ENCODE data around the gene TSPEAR.

TSPEAR gene

GRCh38 chr21:44571296-44571695 lies 140.1 kb downstream of the TSPEAR start:
- Histone ChIP-seq H3K27me3 (ENCODE audit: control insufficient read depth, insufficient read depth, low read length, poor library complexity, severe bottlenecking) (no peaks in the 10 kb centered on the region), H3K9me3 (ENCODE audit: control insufficient read depth, low read length) (peaks cover 2% of the 10 kb centered on the region), H3K4me1 (ENCODE audit: control insufficient read depth, insufficient read depth, low read length) (peaks cover 6% of the 10 kb centered on the region), H3K4me3 (ENCODE audit: insufficient read depth, low read depth, low read length) (no peak overlapping the region), H3K27ac (ENCODE audit: insufficient read depth, low read depth, low read length, poor library complexity, severe bottlenecking) (no peak overlapping the region), H3K36me3 (ENCODE audit: control insufficient read depth, insufficient read depth, low read length) (no peaks in the 10 kb centered on the region)
- 67 to 73% methylated on average over 4 of the region's 4 CpGs for WGBS, 2 experiments

GRCh38 chr21:44569861-44570517 lies 141.4 kb downstream of the TSPEAR start:
- H3K4me3 ChIP-seq (ENCODE audit: insufficient read depth, low read depth, low read length), result no peak overlapping the region
- H3K9me3 ChIP-seq (ENCODE audit: control insufficient read depth, low read length), result peaks cover 2% of the 10 kb centered on the region
- no peak overlapping the region for H3K27ac ChIP-seq (ENCODE audit: insufficient read depth, low read depth, low read length, poor library complexity, severe bottlenecking)
- H3K36me3 ChIP-seq (ENCODE audit: control insufficient read depth, insufficient read depth, low read length), result no peaks in the 10 kb centered on the region
- H3K4me1 ChIP-seq (ENCODE audit: control insufficient read depth, insufficient read depth, low read length), result peaks cover 6% of the 10 kb centered on the region
- WGBS, 2 experiments, result 90 to 91% methylated on average over 12 of the region's 12 CpGs
- H3K27me3 ChIP-seq (ENCODE audit: control insufficient read depth, insufficient read depth, low read length, poor library complexity, severe bottlenecking), result no peaks in the 10 kb centered on the region

DNA sequence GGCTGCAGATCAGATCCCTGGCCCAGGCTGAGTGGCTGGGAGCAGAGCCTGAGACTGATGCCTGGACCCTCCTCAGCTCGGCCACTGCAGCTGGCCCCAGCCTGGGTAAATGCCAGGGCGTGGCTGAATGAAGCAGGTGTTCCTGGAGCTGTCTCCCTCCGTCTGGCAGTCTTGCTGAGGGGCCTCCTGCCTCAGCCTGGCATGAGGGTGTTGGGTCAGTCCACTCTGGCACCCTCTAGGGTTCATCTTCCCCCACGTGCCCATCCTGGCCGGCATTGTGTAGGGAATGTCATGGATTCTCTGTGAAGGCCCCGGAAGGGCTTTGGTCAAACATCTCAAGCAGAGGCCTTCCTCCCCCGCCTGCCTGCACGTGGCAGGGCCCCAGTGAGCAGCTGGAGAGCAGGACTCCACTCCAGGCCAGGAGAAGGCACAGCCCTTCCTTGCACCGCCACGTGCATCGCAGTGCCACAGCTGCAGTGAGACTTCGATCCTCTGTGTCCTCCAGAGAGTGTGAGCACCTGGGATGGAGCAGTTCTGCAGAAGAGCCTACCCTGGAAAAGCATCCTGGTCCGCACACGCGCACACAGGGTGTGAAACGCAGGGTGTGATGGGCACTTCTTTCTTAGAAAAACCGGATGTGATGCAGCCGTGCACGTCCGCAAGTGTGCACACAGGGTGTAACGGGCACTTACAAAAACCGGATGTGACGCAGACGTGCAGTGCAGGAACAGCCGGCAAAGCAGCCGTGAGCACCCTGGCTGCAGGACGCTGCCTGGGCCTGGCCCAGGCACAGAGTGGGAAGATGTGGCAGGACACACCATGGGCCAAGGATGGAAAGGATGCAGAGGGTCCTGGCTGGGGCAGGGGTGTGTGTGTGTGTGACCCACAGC lies 142.5 kb downstream of the TSPEAR start:
- peaks cover 2% of the 10 kb centered on the region for H3K9me3 ChIP-seq (ENCODE audit: control insufficient read depth, low read length)
- no peak overlapping the region for H3K4me3 ChIP-seq (ENCODE audit: insufficient read depth, low read depth, low read length)
- H3K27ac ChIP-seq (ENCODE audit: insufficient read depth, low read depth, low read length, poor library complexity, severe bottlenecking), result no peak overlapping the region
- H3K27me3 ChIP-seq (ENCODE audit: control insufficient read depth, insufficient read depth, low read length, poor library complexity, severe bottlenecking), result no peaks in the 10 kb centered on the region
- H3K36me3 ChIP-seq (ENCODE audit: control insufficient read depth, insufficient read depth, low read length), result no peaks in the 10 kb centered on the region
- H3K4me1 ChIP-seq (ENCODE audit: control insufficient read depth, insufficient read depth, low read length), result no peaks in the 10 kb centered on the region
- 86 to 87% methylated on average over 27 of the region's 27 CpGs for WGBS, 2 experiments

GRCh38 chr21:44568261-44568660 lies 143.1 kb downstream of the TSPEAR start:
- Histone ChIP-seq H3K27me3 (ENCODE audit: control insufficient read depth, insufficient read depth, low read length, poor library complexity, severe bottlenecking) (no peaks in the 10 kb centered on the region), H3K27ac (ENCODE audit: insufficient read depth, low read depth, low read length, poor library complexity, severe bottlenecking) (no peak overlapping the region), H3K9me3 (ENCODE audit: control insufficient read depth, low read length) (peaks cover 2% of the 10 kb centered on the region), H3K36me3 (ENCODE audit: control insufficient read depth, insufficient read depth, low read length) (no peaks in the 10 kb centered on the region), H3K4me3 (ENCODE audit: insufficient read depth, low read depth, low read length) (no peak overlapping the region), H3K4me1 (ENCODE audit: control insufficient read depth, insufficient read depth, low read length) (no peaks in the 10 kb centered on the region)
- WGBS, 2 experiments, result 90 to 95% methylated on average over 12 of the region's 12 CpGs

- H3K36me3 ChIP-seq (ENCODE audit: control insufficient read depth, insufficient read depth, low read length), result no peaks in the 10 kb centered on the region
- WGBS, 2 experiments, result 95% methylated on average over 18 of the region's 18 CpGs
- H3K9me3 ChIP-seq (ENCODE audit: control insufficient read depth, low read length), result peaks cover 2% of the 10 kb centered on the region
- H3K27ac ChIP-seq (ENCODE audit: insufficient read depth, low read depth, low read length, poor library complexity, severe bottlenecking), result no peak overlapping the region
- H3K4me1 ChIP-seq (ENCODE audit: control insufficient read depth, insufficient read depth, low read length), result no peaks in the 10 kb centered on the region
- H3K4me3 ChIP-seq (ENCODE audit: insufficient read depth, low read depth, low read length), result no peak overlapping the region
- no peaks in the 10 kb centered on the region for H3K27me3 ChIP-seq (ENCODE audit: control insufficient read depth, insufficient read depth, low read length, poor library complexity, severe bottlenecking)
Observed at GRCh38 chr21:44567481-44568171, 143.7 kb downstream of the TSPEAR start.

DNA sequence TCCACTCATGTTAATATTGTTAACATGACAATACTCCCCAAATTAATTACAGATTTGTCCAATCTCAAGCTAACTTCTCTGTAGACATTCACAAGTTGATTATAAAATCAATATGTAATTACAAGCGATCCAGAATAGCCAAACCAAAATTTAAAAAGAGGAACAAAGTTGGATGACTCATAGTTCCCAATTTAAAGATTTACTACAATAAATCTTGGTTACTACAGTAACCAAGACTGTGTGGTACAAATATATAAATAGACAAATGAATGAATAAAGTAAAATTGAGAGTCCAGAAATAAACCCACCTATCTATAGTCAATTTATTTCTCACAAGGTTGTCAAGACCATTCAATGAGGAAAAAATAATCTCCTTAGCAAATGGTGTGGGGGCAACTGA lies 145.0 kb downstream of the TSPEAR start:
- Histone ChIP-seq H3K9me3 (ENCODE audit: control insufficient read depth, low read length) (peaks cover 2% of the 10 kb centered on the region), H3K36me3 (ENCODE audit: control insufficient read depth, insufficient read depth, low read length) (no peaks in the 10 kb centered on the region), H3K4me3 (ENCODE audit: insufficient read depth, low read depth, low read length) (no peak overlapping the region), H3K27ac (ENCODE audit: insufficient read depth, low read depth, low read length, poor library complexity, severe bottlenecking) (no peak overlapping the region), H3K27me3 (ENCODE audit: control insufficient read depth, insufficient read depth, low read length, poor library complexity, severe bottlenecking) (no peaks in the 10 kb centered on the region), H3K4me1 (ENCODE audit: control insufficient read depth, insufficient read depth, low read length) (no peaks in the 10 kb centered on the region)
- 100% methylated on average over 1 of the region's 1 CpG; no CpG with 5 or more reads in 1 of the 2 experiments for WGBS, 2 experiments

GRCh38 chr21:44564886-44565598 lies 146.3 kb downstream of the TSPEAR start:
- Histone ChIP-seq H3K36me3 (ENCODE audit: control insufficient read depth, insufficient read depth, low read length) (no peaks in the 10 kb centered on the region), H3K4me1 (ENCODE audit: control insufficient read depth, insufficient read depth, low read length) (no peaks in the 10 kb centered on the region), H3K27me3 (ENCODE audit: control insufficient read depth, insufficient read depth, low read length, poor library complexity, severe bottlenecking) (no peaks in the 10 kb centered on the region), H3K9me3 (ENCODE audit: control insufficient read depth, low read length) (peaks cover 2% of the 10 kb centered on the region), H3K4me3 (ENCODE audit: insufficient read depth, low read depth, low read length) (no peak overlapping the region), H3K27ac (ENCODE audit: insufficient read depth, low read depth, low read length, poor library complexity, severe bottlenecking) (no peak overlapping the region)
- WGBS, 2 experiments, result 0% methylated on average over 1 of the region's 1 CpG

DNA sequence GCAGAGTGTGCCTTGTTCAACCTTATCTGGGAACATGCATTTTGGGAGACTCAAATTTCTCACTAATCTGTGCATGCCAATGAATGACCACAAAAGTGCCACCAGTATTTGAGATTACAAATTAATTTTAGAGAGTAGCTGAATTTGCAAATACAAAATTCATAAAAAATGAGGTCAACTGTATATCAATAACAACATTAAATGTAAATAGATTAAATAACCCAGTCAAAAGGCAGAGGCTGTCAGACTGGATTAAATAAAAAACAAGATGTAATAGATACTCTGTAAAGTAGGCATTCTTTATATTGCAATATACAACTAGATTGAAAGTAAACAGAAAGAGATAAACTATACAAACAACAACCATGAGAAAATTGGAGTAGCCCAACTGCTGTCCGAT lies 147.3 kb downstream of the TSPEAR start:
- WGBS, 2 experiments, result no CpG with 5 or more reads among the region's 1 CpG
- H3K27ac ChIP-seq (ENCODE audit: insufficient read depth, low read depth, low read length, poor library complexity, severe bottlenecking), result no peak overlapping the region
- peaks cover 2% of the 10 kb centered on the region for H3K9me3 ChIP-seq (ENCODE audit: control insufficient read depth, low read length)

GRCh38 chr21:44558695-44559094 lies 152.7 kb downstream of the TSPEAR start, which contains the start of gene KRTAP10-3:
KRTAP10-3 (minus strand) TSS chr21:44558795; CDS start chr21:44558715, 80 bp downstream.
- no peaks in the 10 kb centered on the region for H3K9me3 ChIP-seq (ENCODE audit: control insufficient read depth, low read length)
- H3K4me3 ChIP-seq (ENCODE audit: insufficient read depth, low read depth, low read length), result no peak within 1 kb of the TSS
- H3K36me3 ChIP-seq (ENCODE audit: control insufficient read depth, insufficient read depth, low read length), result no peaks in the 10 kb centered on the region
- H3K4me1 ChIP-seq (ENCODE audit: control insufficient read depth, insufficient read depth, low read length), result peaks cover 15% of the 10 kb centered on the region
- H3K27me3 ChIP-seq (ENCODE audit: control insufficient read depth, insufficient read depth, low read length, poor library complexity, severe bottlenecking), result no peaks in the 10 kb centered on the region
- WGBS, 2 experiments, result 84 to 91% methylated on average over 5 of the region's 5 CpGs
- no peak within 1 kb of the TSS for H3K27ac ChIP-seq (ENCODE audit: insufficient read depth, low read depth, low read length, poor library complexity, severe bottlenecking)

More for the DNA sequence above, 147.3 kb downstream of the TSPEAR start:
- no peaks in the 10 kb centered on the region for H3K4me1 ChIP-seq (ENCODE audit: control insufficient read depth, insufficient read depth, low read length)
- no peaks in the 10 kb centered on the region for H3K27me3 ChIP-seq (ENCODE audit: control insufficient read depth, insufficient read depth, low read length, poor library complexity, severe bottlenecking)
- H3K4me3 ChIP-seq (ENCODE audit: insufficient read depth, low read depth, low read length), result no peak overlapping the region
- H3K36me3 ChIP-seq (ENCODE audit: control insufficient read depth, insufficient read depth, low read length), result no peaks in the 10 kb centered on the region

Measured in ectodermal cell (in vitro differentiated cells).